ENCODE data around the gene AUTS2. TPM values are rescaled to one million over a fixed set of nuclear protein-coding genes. Genes with fewer than 3 reads are reported as not detected.
"Not testable (repeated sequence)": the region's sequence is repeated elsewhere in the genome, so short reads cannot be mapped to it uniquely, and the experiment has no call there.

AUTS2 gene
- polyA plus RNA-seq, 1 donor = 80.7 TPM

GRCh38 chr7:70794962-70795361 lies 1196.7 kb downstream of the AUTS2 start:
- DNase-seq (ENCODE audit: low read depth) = no peak

- DNase-seq (ENCODE audit: low read depth) = no peak
These were observed 1197.7 kb downstream of the AUTS2 start for GRCh38 chr7:70795948-70796347.

- DNase-seq (ENCODE audit: low read depth) = no peak
These were observed 1198.8 kb downstream of the AUTS2 start for GRCh38 chr7:70797109-70797514.

GRCh38 chr7:70799841-70800405 lies 1201.6 kb downstream of the AUTS2 start:
- no peak for DNase-seq (ENCODE audit: low read depth)

- DNase-seq (ENCODE audit: low read depth) = no peak
These were observed 1207.1 kb downstream of the AUTS2 start for GRCh38 chr7:70805360-70805759.

- DNase-seq (ENCODE audit: low read depth) = no peak
These were observed 1209.4 kb downstream of the AUTS2 start for GRCh38 chr7:70807650-70808049.

GRCh38 chr7:70808876-70809275 lies 1210.6 kb downstream of the AUTS2 start:
- DNase-seq (ENCODE audit: low read depth) = no peak

GRCh38 chr7:70810558-70811139 lies 1212.4 kb downstream of the AUTS2 start:
- DNase-seq (ENCODE audit: low read depth) = no peak

- no peak for DNase-seq (ENCODE audit: low read depth)
These were observed 1214.2 kb downstream of the AUTS2 start for GRCh38 chr7:70812511-70812910.

GRCh38 chr7:70822490-70822889 lies 1224.2 kb downstream of the AUTS2 start:
- DNase-seq (ENCODE audit: low read depth) = not testable (repeated sequence)

GRCh38 chr7:70829221-70830059 lies 1231.2 kb downstream of the AUTS2 start:
- DNase-seq (ENCODE audit: low read depth) = no peak

GRCh38 chr7:70830060-70830395 lies 1231.8 kb downstream of the AUTS2 start:
- no peak for DNase-seq (ENCODE audit: low read depth)

- DNase-seq (ENCODE audit: low read depth) = no peak
These were observed 1232.2 kb downstream of the AUTS2 start for GRCh38 chr7:70830426-70830825.

GRCh38 chr7:70833726-70834125 lies 1235.5 kb downstream of the AUTS2 start:
- no peak for DNase-seq (ENCODE audit: low read depth)

- no peak for DNase-seq (ENCODE audit: low read depth)
These were observed 1236.1 kb downstream of the AUTS2 start for GRCh38 chr7:70834424-70834823.

- DNase-seq (ENCODE audit: low read depth) = no peak
These were observed 1237.4 kb downstream of the AUTS2 start for GRCh38 chr7:70835658-70836057.

- no peak for DNase-seq (ENCODE audit: low read depth)
These were observed 1238.0 kb downstream of the AUTS2 start for GRCh38 chr7:70836279-70836678.

GRCh38 chr7:70836946-70837345 lies 1238.7 kb downstream of the AUTS2 start:
- DNase-seq (ENCODE audit: low read depth) = no peak

- DNase-seq (ENCODE audit: low read depth) = no peak
These were observed 1239.3 kb downstream of the AUTS2 start for GRCh38 chr7:70837589-70837988.

- DNase-seq (ENCODE audit: low read depth) = no peak
These were observed 1240.1 kb downstream of the AUTS2 start for GRCh38 chr7:70838292-70838907.

Data from forelimb muscle (tissue), 1 donor.